MM.1S (cell line): ENCODE results near the gene AIP.

Experiments
- DNase-seq: peaks from one replicate; pipeline ENCODE4 v3.0.0-alpha.2; 2015
- H2AFZ ChIP-seq: fragments of 300-600 bp; sonication (generic); 2 replicates; pipeline ENCODE4 v1.6.0; 2016; ENCODE audit warnings: antibody characterized with exemption, low read length
- H3F3A ChIP-seq: fragments of 300-600 bp; sonication (generic); 2 replicates; pipeline ENCODE4 v1.6.1; 2016; ENCODE audit warnings: mild to moderate bottlenecking, antibody characterized with exemption, low read length, moderate library complexity, mixed read lengths; ENCODE audit not compliant: insufficient read depth
- H3K27ac ChIP-seq: fragments of 300-600 bp; sonication (generic); 2 replicates; pipeline ENCODE4 v1.5.1; 2016; ENCODE audit warnings: mild to moderate bottlenecking, low read length
- H3K27me3 ChIP-seq: fragments of 300-600 bp; sonication (generic); replicated peaks from 2 replicates; pipeline ENCODE4 v1.6.0; 2016; ENCODE audit warnings: low read length; ENCODE audit not compliant: insufficient read depth
- H3K36me3 ChIP-seq: fragments of 300-600 bp; sonication (generic); replicated peaks from 2 replicates; pipeline ENCODE4 v1.6.1; 2016; ENCODE audit warnings: mild to moderate bottlenecking, low read length, mixed read lengths; ENCODE audit not compliant: insufficient read depth
- H3K4me1 ChIP-seq: fragments of 300-600 bp; sonication (generic); 2 replicates; pipeline ENCODE4 v1.6.1; 2016; ENCODE audit warnings: low read length, mixed read lengths
- H3K4me2 ChIP-seq: fragments of 300-600 bp; sonication (generic); 2 replicates; pipeline ENCODE4 v1.6.0; 2016; ENCODE audit warnings: low read depth, low read length
- H3K4me3 ChIP-seq: fragments of 300-600 bp; sonication (generic); 2 replicates; pipeline ENCODE4 v1.5.1; 2016; ENCODE audit warnings: low read length, mixed read lengths
- H3K79me2 ChIP-seq: fragments of 300-600 bp; sonication (generic); 2 replicates; pipeline ENCODE4 v1.6.1; 2016; ENCODE audit warnings: mixed run types, low read length, mixed read lengths
- H3K9ac ChIP-seq: fragments of 300-600 bp; sonication (generic); 2 replicates; pipeline ENCODE4 v1.6.1; 2016; ENCODE audit warnings: low read length, mixed read lengths
- H3K9me2 ChIP-seq: fragments of 300-600 bp; sonication (generic); replicated peaks from 2 replicates; pipeline ENCODE4 v1.6.1; 2016; ENCODE audit warnings: mild to moderate bottlenecking, low read length, mixed read lengths; ENCODE audit not compliant: insufficient read depth
- H3K9me3 ChIP-seq: fragments of 300-600 bp; sonication (generic); replicated peaks from 2 replicates; pipeline ENCODE4 v1.6.1; 2016; ENCODE audit warnings: mild to moderate bottlenecking, low read length, mixed read lengths; ENCODE audit not compliant: insufficient read depth
- H4K20me1 ChIP-seq: fragments of 300-600 bp; sonication (generic); 2 replicates; pipeline ENCODE4 v1.6.1; 2016; ENCODE audit warnings: mild to moderate bottlenecking, low read length, moderate library complexity, mixed read lengths; ENCODE audit not compliant: insufficient read depth
- CTCF ChIP-seq: fragments of 300-600 bp; sonication (generic); IDR thresholded peaks from 2 replicates; pipeline ENCODE4 v1.5.1; 2016; ENCODE audit warnings: antibody characterized with exemption, low read length, mixed read lengths
- EZH2 ChIP-seq: fragments of 300-600 bp; sonication (generic); optimal IDR thresholded peaks from 2 replicates; pipeline ENCODE3; 2017; ENCODE audit warnings: low read depth, mild to moderate bottlenecking, antibody characterized with exemption, low read length, mixed read lengths
- EZH2phosphoT487 ChIP-seq: fragments of 300-600 bp; sonication (generic); IDR thresholded peaks from 2 replicates; pipeline ENCODE4 v1.6.1; 2018; ENCODE audit warnings: antibody characterized with exemption, low read length

The AIP gene

GRCh38 chr11:67495234-67496005 is 12.6 kb downstream of the AIP start:
- Histone ChIP-seq H3K79me2 (no peaks in the 10 kb centered on the region), H3K9ac (no peak overlapping the region), H3K9me3 (no peaks in the 10 kb centered on the region), H3K4me1 (no peaks in the 10 kb centered on the region), H3K4me3 (no peak overlapping the region), H4K20me1 (no peaks in the 10 kb centered on the region), H3K4me2 (no peak overlapping the region), H3K27ac (no peak overlapping the region), H3K9me2 (no peaks in the 10 kb centered on the region), H3K36me3 (no peaks in the 10 kb centered on the region), H3F3A (no peaks in the 10 kb centered on the region), H3K27me3 (peaks cover 26% of the 10 kb centered on the region), H2AFZ (no peak overlapping the region)
- no peak for DNase-seq
- TF ChIP-seq EZH2 = no peak
- TF ChIP-seq CTCF = no peak
- TF ChIP-seq EZH2phosphoT487 = no peak

- Histone ChIP-seq H3K27ac (no peak overlapping the region), H3K27me3 (peaks cover 32% of the 10 kb centered on the region), H3K36me3 (no peaks in the 10 kb centered on the region), H3K9me3 (no peaks in the 10 kb centered on the region), H3K9me2 (no peaks in the 10 kb centered on the region), H3K4me1 (no peaks in the 10 kb centered on the region), H3K4me2 (no peak overlapping the region), H3K79me2 (no peaks in the 10 kb centered on the region), H4K20me1 (no peaks in the 10 kb centered on the region), H3K4me3 (no peak overlapping the region), H3F3A (no peaks in the 10 kb centered on the region), H3K9ac (no peak overlapping the region), H2AFZ (no peak overlapping the region)
- no peak for DNase-seq
- no peak for TF ChIP-seq EZH2
- TF ChIP-seq CTCF = no peak
- TF ChIP-seq EZH2phosphoT487 = no peak
Observed at GRCh38 chr11:67496113-67496512, 13.3 kb downstream of the AIP start.

- Histone ChIP-seq H3K9me3 (no peaks in the 10 kb centered on the region), H3K4me3 (no peak overlapping the region), H2AFZ (no peak overlapping the region), H4K20me1 (no peaks in the 10 kb centered on the region), H3K27me3 (peaks cover 48% of the 10 kb centered on the region), H3K36me3 (no peaks in the 10 kb centered on the region), H3F3A (no peaks in the 10 kb centered on the region), H3K4me2 (no peak overlapping the region), H3K4me1 (no peaks in the 10 kb centered on the region), H3K9ac (no peak overlapping the region), H3K9me2 (no peaks in the 10 kb centered on the region), H3K27ac (no peak overlapping the region), H3K79me2 (no peaks in the 10 kb centered on the region)
- DNase-seq = no peak
- TF ChIP-seq CTCF (no peak), EZH2 (no peak), EZH2phosphoT487 (no peak)
Observed at GRCh38 chr11:67497656-67498291, 14.9 kb downstream of the AIP start.
